Kidney (tissue), 14 donors: ENCODE results near the gene ENOX1. TPM values are rescaled to one million over a fixed set of nuclear protein-coding genes. Genes with fewer than 3 reads are reported as not detected.

Source experiments
- DNase-seq, 5 donors: peaks; one replicate each; pipeline ENCODE4 v3.0.0-alpha.2; 2013 to 2020
- FAIRE-seq: peaks from 2 replicates; lab custom pipeline; 2012; peaks lifted over from hg19 to GRCh38; lab: Jason Lieb, UNC
- H3K27ac ChIP-seq, 2 donors: one replicate each; pipeline ENCODE4 v1.7.0; 2013; ENCODE audit warnings: low read depth in 2 of 2, low read length in 2 of 2, inconsistent platforms in 1 of 2
- H3K27me3 ChIP-seq: one replicate; pipeline ENCODE4 v1.7.1; 2013; ENCODE audit warnings: low read length, inconsistent platforms; ENCODE audit not compliant: control insufficient read depth, insufficient read depth
- H3K36me3 ChIP-seq, 3 donors: one replicate each; pipeline versions ENCODE4 v1.7.0 to v1.7.1; 2013; ENCODE audit warnings: low read length in 3 of 3, control low read depth in 1 of 3, inconsistent platforms in 1 of 3; ENCODE audit not compliant: insufficient read depth in 3 of 3, control insufficient read depth in 2 of 3
- H3K4me1 ChIP-seq, 3 donors: one replicate each; pipeline versions ENCODE4 v1.7.0 to v1.7.1; 2013; ENCODE audit warnings: low read length in 3 of 3, inconsistent platforms in 1 of 3, low read depth in 1 of 3; ENCODE audit not compliant: control insufficient read depth in 2 of 3, insufficient read depth in 2 of 3
- H3K4me3 ChIP-seq, 3 donors: one replicate each; pipeline versions ENCODE4 v1.7.0 to v1.8.1; 2013; ENCODE audit warnings: low read length in 3 of 3, control low read depth in 1 of 3, inconsistent platforms in 1 of 3
- H3K9ac ChIP-seq, 3 donors: one replicate each; pipeline versions ENCODE4 v1.7.0 to v1.7.1; 2013; ENCODE audit warnings: low read length in 3 of 3, control low read depth in 1 of 3, inconsistent platforms in 1 of 3
- H3K9me3 ChIP-seq, 3 donors: one replicate each; pipeline versions ENCODE4 v1.7.0 to v1.7.1; 2013; ENCODE audit warnings: low read length in 3 of 3, control low read depth in 1 of 3, inconsistent platforms in 1 of 3; ENCODE audit not compliant: control insufficient read depth in 2 of 3, insufficient read depth in 1 of 3
- CTCF ChIP-seq: IDR thresholded peaks from 3 replicates; pipeline ENCODE4 v1.5.1; 2012; ENCODE audit warnings: mild to moderate bottlenecking, moderate library complexity, borderline replicate concordance; ENCODE audit not compliant: insufficient read depth; ENCODE audit errors: extremely low read depth
- intact Hi-C: fragments of 100-400 bp; cut with DNase I; formaldehyde crosslinking; loops from one replicate; pipeline ENCODE4 v1.11.1; 2022
- polyA plus RNA-seq: library from polyadenylated mRNA; stranded (reverse); fragments of 350-450 nt; fragmentation: Illumina TruSeq; extraction: RNeasy Lipid Tissue Mini Kit (QIAGEN cat#74804); gene quantifications from one replicate; pipeline ENCODE4 v1.2.3, GENCODE V29; 2014; ENCODE audit warnings: low read depth, low replicate concordance; ENCODE audit not compliant: insufficient read depth
- total RNA-seq: library from RNA; stranded (reverse); fragmentation: NEBNext Ultra II Directional; extraction: Animal tissue kit (Norgen Biotek cat#: 25700); gene quantifications from one replicate; pipeline ENCODE4 v1.2.1, GENCODE V29; 2021
- donor health status: control.
- donor health status: control.
- donor health status: control.
- donor health status: control.
- donor health status: control.
- donor health status: DM: yes; HTN: yes; CAD: no.
- donor health status: Normal renal cell carcinoma (clear cell type).

Gene ENOX1
- total and polyA plus RNA-seq, 2 donors from 2014 or later = 4.9 to 6.8 TPM

GRCh38 chr13:43235028-43235427, 551.7 kb downstream of the ENOX1 start:
- DNase-seq (no peak), FAIRE-seq (no peak)
- Histone ChIP-seq H3K27ac (no peak overlapping the region), H3K4me1 (no peaks in the 10 kb centered on the region), H3K9ac (no peak overlapping the region), H3K4me3 (no peak overlapping the region), H3K27me3 (no peaks in the 10 kb centered on the region), H3K36me3 (no peaks in the 10 kb centered on the region), H3K9me3 (no peaks in the 10 kb centered on the region)
- intact Hi-C loops = no loop called here
- no peak for TF ChIP-seq CTCF

DNA sequence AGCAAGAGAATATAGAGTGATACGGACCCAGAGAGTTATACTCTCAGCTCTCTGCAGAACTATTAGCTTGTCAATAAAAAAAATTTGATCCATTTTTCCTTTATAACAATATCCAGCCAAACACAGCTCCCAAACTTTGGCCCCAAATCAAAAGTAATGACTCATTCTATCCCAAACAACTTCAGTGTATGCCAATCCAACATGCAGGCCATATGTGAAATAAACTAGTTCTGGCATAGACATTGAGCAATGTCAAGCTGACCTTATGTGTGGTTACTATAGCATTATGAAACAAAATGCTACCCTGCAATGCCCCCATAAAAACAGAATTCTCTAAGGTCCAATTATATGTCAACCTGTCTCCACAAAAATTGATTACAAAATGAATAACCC, 553.9 kb downstream of the ENOX1 start:
- H3K27ac ChIP-seq = no peak overlapping the region
- no peak overlapping the region for H3K4me3 ChIP-seq
- FAIRE-seq = no peak
- no peak for TF ChIP-seq CTCF
- H3K9me3 ChIP-seq = no peaks in the 10 kb centered on the region
- H3K9ac ChIP-seq = no peak overlapping the region
- no peaks in the 10 kb centered on the region for H3K36me3 ChIP-seq
- no peak for DNase-seq
- no peaks in the 10 kb centered on the region for H3K4me1 ChIP-seq
- H3K27me3 ChIP-seq = no peaks in the 10 kb centered on the region
- intact Hi-C loops = no loop called here

DNA sequence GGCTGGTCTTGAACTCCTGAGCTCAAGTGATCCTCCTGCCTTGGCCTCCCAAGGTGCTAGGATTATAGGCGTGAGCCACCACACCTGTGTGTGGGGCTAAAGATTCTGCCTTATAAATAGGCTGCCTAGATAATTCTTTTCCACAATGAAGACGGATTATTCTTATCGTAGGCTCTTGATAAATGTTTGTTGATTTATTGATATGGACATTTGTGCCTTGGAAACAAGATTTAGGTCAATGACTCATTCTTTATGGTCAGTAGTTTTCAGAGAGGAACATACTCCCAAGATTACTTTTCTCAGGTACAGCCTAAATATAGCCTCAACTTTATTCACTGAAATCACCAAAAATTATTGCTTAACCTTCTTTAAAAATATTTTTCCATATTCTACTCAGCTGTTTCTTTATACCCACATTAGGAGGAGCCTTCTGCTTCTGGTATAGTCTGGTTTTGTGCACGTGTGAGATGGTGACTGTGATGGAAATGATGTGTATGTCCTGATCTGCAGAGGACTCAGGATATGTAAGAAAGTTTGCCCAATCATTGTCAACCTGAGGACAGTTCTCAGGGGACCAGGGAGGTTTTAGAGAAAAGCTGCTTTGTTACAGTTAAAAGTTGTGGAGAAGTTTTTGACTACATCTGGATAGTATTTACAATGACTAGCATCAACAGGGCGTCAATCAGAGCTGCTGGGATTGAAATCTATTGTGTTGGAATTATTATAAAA, 554.5 kb downstream of the ENOX1 start:
- intact Hi-C loops = no loop called here
- H3K4me3 ChIP-seq = no peak overlapping the region
- H3K9me3 ChIP-seq = no peaks in the 10 kb centered on the region
- FAIRE-seq (no peak), DNase-seq (no peak)
- H3K27me3 ChIP-seq = no peaks in the 10 kb centered on the region
- H3K27ac ChIP-seq = no peak overlapping the region
- H3K36me3 ChIP-seq = no peaks in the 10 kb centered on the region
- no peak overlapping the region for H3K9ac ChIP-seq
- no peak for TF ChIP-seq CTCF
- no peaks in the 10 kb centered on the region for H3K4me1 ChIP-seq
